Neural cell (in vitro differentiated cells): ENCODE results near the gene USP37. TPM values are rescaled to one million over a fixed set of nuclear protein-coding genes. Genes with fewer than 3 reads are reported as not detected.

Experiments
- H2AFZ ChIP-seq: fragments of 200-600, 300-800 bp; sonication (generic), shearing (Covaris generic); 2 replicates; pipeline ENCODE4 v1.6.0; 2014; ENCODE audit warnings: low read depth, mild to moderate bottlenecking, antibody characterized with exemption, low read length, moderate library complexity
- H3F3A ChIP-seq: fragments of 200-600 bp; shearing (Covaris generic); 2 replicates; pipeline ENCODE4 v1.6.1; 2016; ENCODE audit warnings: mild to moderate bottlenecking, moderate library complexity, mixed read lengths, antibody characterized with exemption, low read length; ENCODE audit not compliant: insufficient read depth, poor library complexity, severe bottlenecking
- H3K27ac ChIP-seq: fragments of 200-600, 300-800 bp; sonication (generic), shearing (Covaris generic); 2 replicates; pipeline ENCODE4 v1.5.1; 2014; ENCODE audit warnings: mild to moderate bottlenecking, low read length, moderate library complexity
- H3K27me3 ChIP-seq: fragments of 300-800, 200-600 bp; sonication (generic), shearing (Covaris generic); 2 replicates; pipeline ENCODE4 v1.6.0; 2014; ENCODE audit warnings: mild to moderate bottlenecking, low read depth, low read length, moderate library complexity; ENCODE audit not compliant: insufficient read depth
- H3K36me3 ChIP-seq: fragments of 300-800, 200-600 bp; sonication (generic), shearing (Covaris generic); 2 replicates; pipeline ENCODE4 v1.5.1; 2014; ENCODE audit warnings: mild to moderate bottlenecking, antibody characterized with exemption, low read length, moderate library complexity; ENCODE audit not compliant: insufficient read depth
- H3K4me2 ChIP-seq: fragments of 300-800, 200-600 bp; sonication (generic), shearing (Covaris generic); 2 replicates; pipeline ENCODE4 v1.6.0; 2014; ENCODE audit warnings: mild to moderate bottlenecking, low read length
- H3K4me3 ChIP-seq: fragments of 300-800, 200-600 bp; sonication (generic), shearing (Covaris generic); 2 replicates; pipeline ENCODE4 v1.5.1; 2014; ENCODE audit warnings: mild to moderate bottlenecking, low read length, moderate library complexity
- H3K79me2 ChIP-seq: fragments of 200-600 bp; shearing (Covaris generic); replicated peaks from 2 replicates; pipeline ENCODE4 v1.6.0; 2014; ENCODE audit warnings: mild to moderate bottlenecking, low read length, moderate library complexity; ENCODE audit not compliant: insufficient read depth
- H3K9ac ChIP-seq: fragments of 300-800, 200-600 bp; sonication (generic), shearing (Covaris generic); 2 replicates; pipeline ENCODE4 v1.6.1; 2016; ENCODE audit warnings: mild to moderate bottlenecking, low read length, mixed read lengths
- H3K9me2 ChIP-seq: fragments of 200-600 bp; shearing (Covaris generic); 2 replicates; pipeline ENCODE4 v1.6.1; 2016; ENCODE audit warnings: mild to moderate bottlenecking, low read length, mixed read lengths; ENCODE audit not compliant: insufficient read depth
- H3K9me3 ChIP-seq: fragments of 200-600, 300-800 bp; sonication (generic), shearing (Covaris generic); 2 replicates; pipeline ENCODE4 v1.6.1; 2016; ENCODE audit warnings: mild to moderate bottlenecking, mixed run types, low read length, moderate library complexity, mixed read lengths
- H4K20me1 ChIP-seq: fragments of 200-600 bp; shearing (Covaris generic); 2 replicates; pipeline ENCODE4 v1.6.1; 2016; ENCODE audit warnings: mild to moderate bottlenecking, mixed run types; ENCODE audit not compliant: insufficient read depth
- CTCF ChIP-seq: fragments of 450-650 bp; IDR thresholded peaks from 2 replicates; pipeline ENCODE4 v1.5.1; 2014; ENCODE audit warnings: antibody characterized with exemption, mild to moderate bottlenecking, moderate library complexity; ENCODE audit not compliant: poor library complexity, severe bottlenecking
- EP300 ChIP-seq: fragments of 450-650 bp; conservative IDR thresholded peaks from 2 replicates; pipeline ENCODE4 v1.6.1; 2014; ENCODE audit warnings: antibody characterized with exemption, mild to moderate bottlenecking, moderate library complexity; ENCODE audit not compliant: poor library complexity, severe bottlenecking
- EZH2 ChIP-seq: fragments of 200-600, 300-800 bp; shearing (Covaris generic), sonication (generic); IDR thresholded peaks from 2 replicates; pipeline ENCODE4 v1.6.1; 2014; ENCODE audit warnings: antibody characterized with exemption, low read length, borderline replicate concordance, mild to moderate bottlenecking; ENCODE audit not compliant: insufficient read depth, poor library complexity, severe bottlenecking
- MXI1 ChIP-seq: fragments of 450-650 bp; conservative IDR thresholded peaks from 2 replicates; pipeline ENCODE4 v1.6.1; 2014; ENCODE audit warnings: antibody characterized with exemption, mild to moderate bottlenecking; ENCODE audit not compliant: poor library complexity, severe bottlenecking
- POLR2AphosphoS5 ChIP-seq: IDR thresholded peaks from 2 replicates; pipeline ENCODE4 v1.6.1; 2012
- RAD21 ChIP-seq: fragments of 450-650 bp; conservative IDR thresholded peaks from 2 replicates; pipeline ENCODE4 v1.6.1; 2014; ENCODE audit warnings: antibody characterized with exemption, mild to moderate bottlenecking, moderate library complexity
- SMC3 ChIP-seq: fragments of 450-650 bp; conservative IDR thresholded peaks from 2 replicates; pipeline ENCODE4 v1.6.1; 2014; ENCODE audit warnings: antibody characterized with exemption, mild to moderate bottlenecking, moderate library complexity; ENCODE audit not compliant: poor library complexity
- TAF1 ChIP-seq: IDR thresholded peaks from 2 replicates; pipeline ENCODE4 v1.6.1; 2012; ENCODE audit warnings: low read depth
- polyA plus RNA-seq: library from polyadenylated mRNA; depleted of rRNA; stranded (reverse); fragments of >200 nt; gene quantifications from 2 replicates; pipeline ENCODE4 v1.2.3, GENCODE V29; 2014
- TF ChIP-seq, protein P1 (sequence below): IDR thresholded peaks from 2 replicates; pipeline ENCODE4 v1.6.1; 2012; ENCODE audit warnings: borderline replicate concordance

USP37 gene
- polyA plus RNA-seq, 1 donor from 2014 or later = 16.5 TPM

- H3K4me2 ChIP-seq = no peak overlapping the region
- no peaks in the 10 kb centered on the region for H3K36me3 ChIP-seq
- no peaks in the 10 kb centered on the region for H3K9me3 ChIP-seq
- no peak overlapping the region for H2AFZ ChIP-seq
- H3K9ac ChIP-seq = no peak overlapping the region
- H3K27ac ChIP-seq = no peak overlapping the region
- no peaks in the 10 kb centered on the region for H4K20me1 ChIP-seq
- no peak overlapping the region for H3K4me3 ChIP-seq
- no peaks in the 10 kb centered on the region for H3F3A ChIP-seq
- no peak for TF ChIP-seq EP300
- no peak for TF ChIP-seq CTCF
- TF ChIP-seq RAD21 = no peak
- no peak for TF ChIP-seq TAF1
- no peak for TF ChIP-seq EZH2
- TF ChIP-seq SMC3 = no peak
- TF ChIP-seq POLR2AphosphoS5 = no peak
- H3K9me2 ChIP-seq = no peaks in the 10 kb centered on the region
- no peaks in the 10 kb centered on the region for H3K27me3 ChIP-seq
- no peaks in the 10 kb centered on the region for H3K79me2 ChIP-seq
Measured at GRCh38 chr2:218445602-218446001, 122.5 kb downstream of the USP37 start.

DNA sequence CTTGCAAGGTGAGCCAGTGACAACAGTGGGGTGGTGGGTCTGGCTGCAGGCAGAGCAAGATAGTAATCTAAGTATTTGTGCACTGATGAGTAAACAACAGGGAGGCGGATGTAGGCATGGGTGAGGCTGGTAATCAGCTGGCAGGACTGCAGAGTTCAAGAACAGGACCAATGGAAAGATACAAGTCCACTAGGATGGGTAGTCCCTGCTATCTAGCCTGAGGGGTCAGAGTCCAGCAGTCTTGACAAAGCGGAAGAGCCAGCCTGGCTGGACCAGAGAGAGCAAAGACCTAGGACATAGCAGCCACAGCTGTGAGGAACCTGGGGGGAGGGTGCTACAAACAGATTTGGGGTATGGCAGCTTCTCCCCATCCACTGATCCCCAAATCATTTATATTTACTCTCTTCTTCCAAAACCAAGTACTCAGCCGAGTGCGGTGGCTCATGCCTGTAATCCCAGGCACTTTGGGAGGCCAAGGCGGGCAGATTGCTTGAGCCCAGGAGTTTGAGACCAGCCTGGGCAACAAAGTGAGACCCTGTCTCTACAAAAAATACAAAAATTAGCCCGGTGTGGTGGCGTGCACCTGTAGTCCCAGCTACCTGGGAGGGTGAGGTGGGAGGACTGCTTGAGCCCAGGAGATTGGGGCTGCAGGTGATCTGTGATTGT lies 123.3 kb downstream of the USP37 start:
- Histone ChIP-seq H4K20me1 (no peaks in the 10 kb centered on the region), H3K36me3 (no peaks in the 10 kb centered on the region), H3K27ac (no peak overlapping the region), H3K4me2 (no peak overlapping the region), H2AFZ (no peak overlapping the region), H3K9ac (no peak overlapping the region), H3K4me3 (no peak overlapping the region), H3F3A (no peaks in the 10 kb centered on the region), H3K27me3 (no peaks in the 10 kb centered on the region), H3K79me2 (no peaks in the 10 kb centered on the region), H3K9me3 (no peaks in the 10 kb centered on the region), H3K9me2 (no peaks in the 10 kb centered on the region)
- TF ChIP-seq EZH2 (no peak), POLR2AphosphoS5 (no peak), RAD21 (no peak), CTCF (no peak), SMC3 (no peak), EP300 (no peak), TAF1 (no peak), MXI1 (no peak)
- TF ChIP-seq, protein P1, sequence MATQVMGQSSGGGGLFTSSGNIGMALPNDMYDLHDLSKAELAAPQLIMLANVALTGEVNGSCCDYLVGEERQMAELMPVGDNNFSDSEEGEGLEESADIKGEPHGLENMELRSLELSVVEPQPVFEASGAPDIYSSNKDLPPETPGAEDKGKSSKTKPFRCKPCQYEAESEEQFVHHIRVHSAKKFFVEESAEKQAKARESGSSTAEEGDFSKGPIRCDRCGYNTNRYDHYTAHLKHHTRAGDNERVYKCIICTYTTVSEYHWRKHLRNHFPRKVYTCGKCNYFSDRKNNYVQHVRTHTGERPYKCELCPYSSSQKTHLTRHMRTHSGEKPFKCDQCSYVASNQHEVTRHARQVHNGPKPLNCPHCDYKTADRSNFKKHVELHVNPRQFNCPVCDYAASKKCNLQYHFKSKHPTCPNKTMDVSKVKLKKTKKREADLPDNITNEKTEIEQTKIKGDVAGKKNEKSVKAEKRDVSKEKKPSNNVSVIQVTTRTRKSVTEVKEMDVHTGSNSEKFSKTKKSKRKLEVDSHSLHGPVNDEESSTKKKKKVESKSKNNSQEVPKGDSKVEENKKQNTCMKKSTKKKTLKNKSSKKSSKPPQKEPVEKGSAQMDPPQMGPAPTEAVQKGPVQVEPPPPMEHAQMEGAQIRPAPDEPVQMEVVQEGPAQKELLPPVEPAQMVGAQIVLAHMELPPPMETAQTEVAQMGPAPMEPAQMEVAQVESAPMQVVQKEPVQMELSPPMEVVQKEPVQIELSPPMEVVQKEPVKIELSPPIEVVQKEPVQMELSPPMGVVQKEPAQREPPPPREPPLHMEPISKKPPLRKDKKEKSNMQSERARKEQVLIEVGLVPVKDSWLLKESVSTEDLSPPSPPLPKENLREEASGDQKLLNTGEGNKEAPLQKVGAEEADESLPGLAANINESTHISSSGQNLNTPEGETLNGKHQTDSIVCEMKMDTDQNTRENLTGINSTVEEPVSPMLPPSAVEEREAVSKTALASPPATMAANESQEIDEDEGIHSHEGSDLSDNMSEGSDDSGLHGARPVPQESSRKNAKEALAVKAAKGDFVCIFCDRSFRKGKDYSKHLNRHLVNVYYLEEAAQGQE = no peak
